GM12872 (cell line): ENCODE results near the gene RHEX.

Experiments
- TF ChIP-seq, protein P1 (sequence below): IDR thresholded peaks from 3 replicates; pipeline ENCODE4 v1.5.1; 2011; ENCODE audit warnings: low read depth, mild to moderate bottlenecking, low read length, moderate library complexity; ENCODE audit not compliant: insufficient read depth

Gene RHEX

DNA sequence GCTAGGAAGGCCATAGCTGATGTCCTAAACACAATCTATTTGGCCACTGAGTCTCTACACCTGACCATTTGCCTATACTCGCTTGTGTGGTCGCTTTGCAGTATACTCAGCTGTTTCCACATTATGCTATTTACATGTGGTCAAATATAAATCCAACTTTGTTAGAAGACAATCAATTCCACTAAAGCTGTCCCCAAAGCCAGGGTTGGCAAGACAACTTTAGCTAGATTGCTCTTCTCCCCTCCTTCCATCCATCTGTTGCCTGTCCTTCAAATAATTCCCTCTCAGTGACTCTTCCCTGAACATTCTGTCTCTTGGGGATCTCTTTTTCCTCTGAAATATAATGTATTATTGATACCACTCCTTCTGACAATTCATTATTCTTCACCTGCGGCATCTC lies 34.1 kb downstream of the RHEX start:
- TF ChIP-seq, protein P1, sequence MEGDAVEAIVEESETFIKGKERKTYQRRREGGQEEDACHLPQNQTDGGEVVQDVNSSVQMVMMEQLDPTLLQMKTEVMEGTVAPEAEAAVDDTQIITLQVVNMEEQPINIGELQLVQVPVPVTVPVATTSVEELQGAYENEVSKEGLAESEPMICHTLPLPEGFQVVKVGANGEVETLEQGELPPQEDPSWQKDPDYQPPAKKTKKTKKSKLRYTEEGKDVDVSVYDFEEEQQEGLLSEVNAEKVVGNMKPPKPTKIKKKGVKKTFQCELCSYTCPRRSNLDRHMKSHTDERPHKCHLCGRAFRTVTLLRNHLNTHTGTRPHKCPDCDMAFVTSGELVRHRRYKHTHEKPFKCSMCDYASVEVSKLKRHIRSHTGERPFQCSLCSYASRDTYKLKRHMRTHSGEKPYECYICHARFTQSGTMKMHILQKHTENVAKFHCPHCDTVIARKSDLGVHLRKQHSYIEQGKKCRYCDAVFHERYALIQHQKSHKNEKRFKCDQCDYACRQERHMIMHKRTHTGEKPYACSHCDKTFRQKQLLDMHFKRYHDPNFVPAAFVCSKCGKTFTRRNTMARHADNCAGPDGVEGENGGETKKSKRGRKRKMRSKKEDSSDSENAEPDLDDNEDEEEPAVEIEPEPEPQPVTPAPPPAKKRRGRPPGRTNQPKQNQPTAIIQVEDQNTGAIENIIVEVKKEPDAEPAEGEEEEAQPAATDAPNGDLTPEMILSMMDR, result no peak

DNA sequence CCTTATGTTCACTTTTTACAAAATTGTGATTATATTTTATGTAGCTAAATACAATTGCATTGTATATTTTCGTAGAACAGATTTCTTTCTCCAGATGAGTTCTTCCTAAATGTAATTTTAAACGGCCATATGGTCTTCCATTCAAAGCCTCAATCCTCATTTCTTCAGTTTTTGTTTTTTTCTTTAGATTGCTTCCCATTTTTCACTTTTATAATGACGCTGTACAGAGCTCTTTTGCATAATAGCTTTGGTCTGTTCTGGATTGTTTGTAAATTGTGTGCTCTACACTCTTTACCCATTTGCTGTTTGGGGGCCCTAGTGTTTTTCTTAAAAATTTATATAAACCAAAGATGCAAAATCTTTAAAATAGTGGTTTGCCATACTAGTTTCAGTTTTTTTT lies 36.4 kb downstream of the RHEX start:
- TF ChIP-seq, protein P1, result no peak

DNA sequence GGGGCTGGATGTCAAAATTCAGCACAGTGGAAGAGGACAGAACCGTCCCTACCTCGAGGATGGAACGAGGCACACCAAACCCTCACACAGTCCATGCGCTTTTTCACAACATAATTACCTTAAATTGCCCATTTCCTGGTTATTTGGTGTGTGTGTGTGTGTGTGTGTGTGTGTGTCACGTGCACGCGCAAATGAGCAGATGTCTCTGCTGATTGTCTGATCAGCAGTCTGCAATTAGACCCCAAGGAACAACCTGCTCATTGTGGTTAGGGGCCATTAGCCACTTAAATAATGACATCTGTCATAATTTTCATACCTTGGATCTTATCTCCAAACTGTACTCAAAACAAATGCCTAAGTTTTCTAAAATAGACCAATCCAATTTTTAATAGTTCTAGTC lies 41.1 kb downstream of the RHEX start:
- TF ChIP-seq, protein P1, result no peak

DNA sequence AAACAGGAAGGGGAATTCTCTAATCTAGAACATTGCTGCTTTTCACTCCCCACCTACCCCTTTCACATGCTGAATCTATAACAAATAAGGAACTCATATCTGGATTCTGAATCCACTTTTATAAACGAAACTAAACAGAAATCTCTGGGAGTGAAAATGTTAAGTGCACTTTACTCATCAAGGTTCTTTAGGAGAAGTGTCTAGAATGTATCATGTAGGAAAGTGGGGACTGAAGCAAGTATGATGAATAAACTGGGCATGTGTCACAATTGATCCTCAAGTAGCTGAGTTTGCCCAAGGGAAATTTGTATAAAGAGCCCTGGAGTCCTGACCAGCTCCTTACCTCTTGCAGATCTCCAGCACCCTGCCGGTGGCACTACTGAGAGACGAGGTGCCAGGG lies 44.4 kb downstream of the RHEX start:
- TF ChIP-seq, protein P1, result no peak

DNA sequence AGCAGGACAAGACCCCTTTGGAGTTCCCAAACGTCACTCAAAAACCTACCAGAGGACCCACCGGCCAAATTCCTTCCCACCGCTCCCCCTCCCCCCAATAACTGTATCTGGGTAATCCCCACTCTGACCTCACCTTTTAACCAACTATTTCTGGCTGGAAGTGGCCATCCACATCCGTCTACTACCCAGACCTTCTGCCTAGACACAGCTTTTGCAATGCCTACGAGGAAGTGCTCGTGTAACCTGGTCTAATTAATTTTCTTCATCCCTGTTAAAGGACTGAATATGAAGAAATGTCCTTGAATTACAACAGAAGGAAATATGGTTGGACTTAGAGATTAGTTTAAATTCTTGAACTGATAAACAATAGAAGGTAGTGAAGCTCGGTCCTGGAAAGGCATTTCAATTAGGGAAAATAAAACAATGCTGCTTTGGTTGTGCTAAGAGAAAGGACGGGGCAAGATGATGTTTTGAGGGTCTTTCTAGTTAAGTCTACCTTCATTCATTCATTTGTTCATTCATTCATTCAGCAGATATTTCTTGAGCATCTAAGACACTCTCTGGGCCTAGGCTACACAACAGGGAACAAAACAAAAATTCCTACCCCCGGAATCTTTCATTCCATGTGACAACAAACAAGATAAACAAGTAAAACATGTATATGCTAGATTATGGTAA lies 45.4 kb downstream of the RHEX start:
- TF ChIP-seq, protein P1, result no peak

DNA sequence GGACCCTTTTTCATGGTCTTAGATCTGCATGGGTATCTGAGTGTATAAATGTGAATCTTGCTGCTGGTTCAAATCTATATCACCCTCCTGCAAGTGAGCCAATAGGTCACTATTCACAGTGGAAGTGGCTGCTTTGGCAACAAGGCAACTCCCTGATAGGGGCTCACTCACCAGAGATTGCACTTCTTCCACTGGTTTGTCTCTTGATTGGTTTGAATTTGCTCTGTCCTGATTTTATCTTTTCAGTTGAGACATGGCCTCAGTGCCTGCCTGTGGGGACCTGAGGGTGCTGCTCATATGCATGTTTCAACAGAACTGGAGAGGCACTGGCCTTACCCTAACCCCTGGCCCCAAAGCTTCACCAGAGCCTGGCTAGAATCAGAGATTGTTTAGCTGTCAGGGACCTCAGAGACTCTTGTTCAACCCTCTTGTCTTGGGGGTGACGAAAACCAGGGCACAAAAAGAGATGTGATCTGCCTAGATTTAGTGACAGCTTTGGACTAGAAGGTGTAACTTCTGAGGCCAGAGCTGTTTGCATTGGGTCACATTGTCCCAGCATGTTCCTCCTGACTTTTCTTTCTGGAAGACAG lies 47.3 kb downstream of the RHEX start:
- TF ChIP-seq, protein P1, result no peak

DNA sequence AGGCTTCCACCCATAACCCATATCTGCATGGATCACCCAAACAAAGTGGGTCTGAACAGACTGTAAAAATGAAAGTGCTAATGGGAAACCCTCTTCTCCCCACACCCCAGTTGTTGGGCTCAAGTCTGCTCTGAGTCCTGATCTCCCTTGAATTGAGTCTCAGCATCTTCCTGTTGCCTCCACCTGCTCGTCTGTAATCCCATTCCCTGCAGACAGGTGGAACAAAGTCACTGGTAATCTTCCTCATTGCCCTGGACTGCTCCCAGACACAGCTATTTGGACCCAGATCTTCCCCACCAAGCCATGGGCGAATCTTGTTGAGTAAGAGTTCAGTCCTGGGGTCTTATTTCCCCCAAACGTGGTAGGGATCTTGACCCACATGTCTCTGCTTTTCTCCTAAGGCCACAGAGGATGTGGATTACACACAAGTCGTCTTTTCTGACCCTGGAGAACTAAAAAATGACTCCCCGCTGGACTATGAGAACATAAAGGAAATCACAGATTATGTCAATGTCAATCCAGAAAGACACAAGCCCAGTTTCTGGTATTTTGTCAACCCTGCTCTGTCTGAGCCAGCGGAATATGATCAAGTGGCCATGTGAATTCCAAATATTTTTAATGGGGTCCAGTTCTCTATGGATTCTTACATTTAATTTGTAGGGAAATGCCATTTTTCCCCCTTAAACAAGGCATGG lies 48.5 kb downstream of the RHEX start:
- TF ChIP-seq, protein P1, result no peak
